Vagina (tissue), 2 donors: ENCODE measurements around the gene ETV2.

Experiments used
- CTCF ChIP-seq, 3 experiments: fragments of 450-650 bp in 2 of 3; fragments of 200-600 bp in 1 of 3; sonication (generic) in 1 of 3; IDR thresholded peaks; one replicate each; pipeline ENCODE4 v1.5.1; 2017 to 2019; ENCODE audit warnings: antibody characterized with exemption in 3 of 3, mild to moderate bottlenecking in 2 of 3, moderate library complexity in 2 of 3
- POLR2A ChIP-seq, 2 donors: fragments of 450-650 bp; IDR thresholded peaks; one replicate each; pipeline ENCODE4 v1.6.1; 2017; ENCODE audit warnings: antibody characterized with exemption in 2 of 2, mild to moderate bottlenecking in 2 of 2, moderate library complexity in 2 of 2
- POLR2AphosphoS5 ChIP-seq, 2 donors: sonication (generic); formaldehyde crosslinking; IDR thresholded peaks; one replicate each; pipeline ENCODE4 v1.9.0; 2017; ENCODE audit warnings: antibody characterized with exemption in 2 of 2, mild to moderate bottlenecking in 2 of 2, low read depth in 1 of 2; ENCODE audit not compliant: insufficient read depth in 1 of 2

- TF ChIP-seq POLR2A (IDR thresholded peaks at IDR 0.05): no peak
- no peak for TF ChIP-seq CTCF (IDR thresholded peaks at IDR 0.05)
- TF ChIP-seq POLR2AphosphoS5 (IDR thresholded peaks at IDR 0.05; ENCODE audit: insufficient read depth in 1 of 2, low read depth in 1 of 2): no peak
These were observed 24.1 kb downstream of the ETV2 start for GRCh38 chr19:35665604-35666003.
